Adipocyte (in vitro differentiated cells): Measurements from ENCODE around the gene PITPNM3.
"Not testable (repeated sequence)": the region's sequence is repeated elsewhere in the genome, so short reads cannot be mapped to it uniquely, and the experiment has no call there.

Experiments used
- DNase-seq: peaks from one replicate; pipeline ENCODE4 v3.0.0-alpha.2; 2015; ENCODE audit warnings: low read depth
- H3K27me3 ChIP-seq: replicated peaks from 2 replicates; pipeline ENCODE4 v1.7.0; 2013; ENCODE audit warnings: mild to moderate bottlenecking, low read length, moderate library complexity; ENCODE audit not compliant: control insufficient read depth, insufficient read depth
- H3K36me3 ChIP-seq: 2 replicates; pipeline ENCODE4 v1.7.0; 2013; ENCODE audit warnings: low read length, mild to moderate bottlenecking, moderate library complexity; ENCODE audit not compliant: control insufficient read depth, insufficient read depth, severe bottlenecking
- H3K4me1 ChIP-seq: 2 replicates; pipeline ENCODE4 v1.7.0; 2013; ENCODE audit warnings: mild to moderate bottlenecking, low read length, moderate library complexity; ENCODE audit not compliant: control insufficient read depth, insufficient read depth
- H3K4me3 ChIP-seq: 2 replicates; pipeline ENCODE4 v1.7.0; 2013; ENCODE audit warnings: mild to moderate bottlenecking, low read length, moderate library complexity
- H3K9ac ChIP-seq: 2 replicates; pipeline ENCODE4 v1.7.0; 2013; ENCODE audit warnings: mild to moderate bottlenecking, low read length, moderate library complexity
- H3K9me3 ChIP-seq: 2 replicates; pipeline ENCODE4 v1.7.0; 2013; ENCODE audit warnings: mild to moderate bottlenecking, low read length, moderate library complexity; ENCODE audit not compliant: control insufficient read depth

The PITPNM3 gene

DNA sequence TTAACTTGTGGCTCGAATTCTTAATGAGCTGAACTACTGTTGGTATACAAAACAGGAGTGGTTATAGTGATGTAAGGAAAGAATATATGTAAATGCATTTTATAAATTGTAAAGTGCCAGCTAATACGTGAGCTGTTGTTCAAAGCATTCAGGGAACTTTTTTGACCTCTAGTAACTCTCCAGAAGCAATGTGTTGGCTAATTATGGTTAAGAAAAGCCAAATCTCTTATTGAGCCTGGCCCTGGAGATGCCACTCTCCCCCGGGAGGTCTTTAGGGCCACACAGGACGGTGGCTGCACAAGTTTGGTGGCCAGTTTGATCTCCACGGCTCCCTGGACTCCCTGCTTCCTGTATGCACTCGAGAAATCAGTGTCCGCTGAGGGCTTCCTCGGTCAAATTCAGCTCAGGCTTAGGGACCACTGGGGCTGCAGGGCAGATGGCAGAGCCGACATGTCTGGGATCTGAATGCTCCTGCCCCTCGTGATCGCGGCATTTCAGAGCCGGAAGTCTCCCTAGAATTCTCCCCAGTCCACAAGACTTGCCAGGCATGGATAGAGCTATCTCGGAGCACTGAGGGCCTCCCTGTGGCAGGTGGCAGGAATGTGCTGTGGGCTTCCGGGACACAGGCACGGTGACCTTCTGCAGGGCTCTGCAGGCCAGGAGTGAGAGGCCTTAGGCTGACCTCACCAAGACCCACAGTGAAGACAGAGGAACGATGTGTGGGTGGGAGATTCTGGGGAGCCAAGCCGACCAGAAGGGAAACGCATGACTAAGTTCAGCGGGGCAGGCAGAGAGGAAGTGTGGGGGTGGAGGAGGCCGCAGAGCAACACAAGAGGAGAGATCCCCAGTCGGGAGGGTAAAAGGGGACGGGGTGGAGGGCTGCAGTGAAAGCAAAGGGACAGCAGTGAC is 18.6 kb upstream of the PITPNM3 start:
- no peak overlapping the region for H3K9ac ChIP-seq
- peak overlapping the region; percentile 34 for H3K4me3 ChIP-seq
- peak; percentile 52 for DNase-seq
- no peaks in the 10 kb centered on the region for H3K27me3 ChIP-seq
- peaks cover 20% of the 10 kb centered on the region for H3K4me1 ChIP-seq
- no peaks in the 10 kb centered on the region for H3K9me3 ChIP-seq
- H3K36me3 ChIP-seq = peaks cover 24% of the 10 kb centered on the region

DNA sequence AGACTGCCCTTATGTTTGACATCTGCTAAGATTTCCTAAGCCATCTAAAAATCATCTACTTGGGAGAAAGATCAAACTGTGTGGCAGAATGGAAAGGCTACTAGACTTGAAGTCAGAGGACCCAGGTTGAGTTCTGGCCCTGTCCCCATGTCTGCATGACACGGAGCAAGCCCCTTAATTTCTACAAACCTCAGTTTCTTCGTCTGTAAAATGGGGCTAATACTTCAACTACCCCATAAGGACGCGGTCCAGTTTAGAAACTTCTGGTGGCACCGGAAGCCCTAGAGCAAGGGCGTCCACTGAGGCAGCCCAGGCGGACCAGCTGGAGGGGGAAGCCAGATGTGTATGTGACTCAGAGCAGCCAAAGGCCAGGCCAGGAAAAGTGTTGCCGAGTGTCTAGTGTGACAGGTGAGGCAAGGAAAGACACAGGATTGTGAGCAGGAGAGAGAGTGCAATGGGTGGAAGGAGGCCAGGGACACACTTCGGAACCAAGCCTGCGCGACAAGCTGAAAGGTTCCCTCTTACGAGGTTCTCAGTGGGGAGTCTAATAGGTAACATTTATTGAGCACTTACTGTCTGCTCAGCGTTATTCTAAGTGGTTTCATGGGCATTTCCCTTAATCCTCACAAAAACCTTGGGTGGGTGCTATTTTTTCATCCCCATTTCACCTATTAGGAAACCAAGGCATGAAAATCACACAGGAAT is 17.8 kb upstream of the PITPNM3 start:
- no peaks in the 10 kb centered on the region for H3K27me3 ChIP-seq
- no peak for DNase-seq
- H3K4me1 ChIP-seq = peaks cover 28% of the 10 kb centered on the region
- no peak overlapping the region for H3K9ac ChIP-seq
- peaks cover 19% of the 10 kb centered on the region for H3K36me3 ChIP-seq
- no peak overlapping the region for H3K4me3 ChIP-seq
- H3K9me3 ChIP-seq = no peaks in the 10 kb centered on the region

DNA sequence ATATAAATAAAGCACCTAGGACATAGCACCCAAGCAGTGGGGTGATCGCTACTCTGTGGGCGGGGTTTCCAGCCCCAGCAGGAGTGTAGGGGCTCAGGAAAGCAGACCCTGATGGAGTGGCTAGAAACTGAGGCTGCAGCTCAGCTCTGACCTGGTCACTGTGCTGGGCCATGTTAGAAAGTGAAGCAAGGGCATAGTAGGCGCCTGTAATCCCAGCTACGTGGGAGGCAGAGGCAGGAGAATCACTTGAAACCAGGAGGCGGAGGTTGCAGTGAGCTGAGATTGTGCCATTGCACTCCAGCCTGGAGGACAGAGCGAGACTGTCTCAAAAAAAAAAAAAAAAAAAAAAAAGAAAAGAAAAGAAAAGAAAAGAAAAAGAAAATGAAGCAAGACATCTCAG is 17.1 kb upstream of the PITPNM3 start:
- Histone ChIP-seq H3K4me1 (peaks cover 29% of the 10 kb centered on the region), H3K36me3 (peaks cover 13% of the 10 kb centered on the region)
- not testable (repeated sequence) for H3K27me3 ChIP-seq, H3K9me3 ChIP-seq, DNase-seq, H3K9ac ChIP-seq, H3K4me3 ChIP-seq

DNA sequence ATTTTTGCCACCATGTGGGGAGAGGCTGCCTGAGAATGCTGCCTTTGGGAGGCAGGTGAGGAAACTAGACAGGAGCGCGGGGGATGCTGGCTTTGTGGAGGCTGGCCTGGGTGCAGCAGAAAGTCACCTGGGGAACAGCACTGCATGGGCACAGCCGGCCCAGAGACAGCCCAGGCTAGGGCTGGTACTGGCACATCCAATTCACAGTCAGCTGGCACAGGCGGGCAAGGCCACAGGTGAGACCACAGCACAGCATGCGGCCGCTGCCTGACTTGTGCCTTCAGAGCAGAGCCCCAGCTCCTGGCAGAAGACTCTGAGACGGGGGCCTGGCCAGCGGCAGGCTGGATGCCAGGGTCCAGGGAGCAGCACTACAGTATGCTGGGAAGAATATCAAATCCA is 16.6 kb upstream of the PITPNM3 start:
- no peak for DNase-seq
- no peak overlapping the region for H3K9ac ChIP-seq
- H3K27me3 ChIP-seq = no peaks in the 10 kb centered on the region
- peaks cover 31% of the 10 kb centered on the region for H3K4me1 ChIP-seq
- no peak overlapping the region for H3K4me3 ChIP-seq
- H3K36me3 ChIP-seq = peaks cover 10% of the 10 kb centered on the region
- H3K9me3 ChIP-seq = no peaks in the 10 kb centered on the region

DNA sequence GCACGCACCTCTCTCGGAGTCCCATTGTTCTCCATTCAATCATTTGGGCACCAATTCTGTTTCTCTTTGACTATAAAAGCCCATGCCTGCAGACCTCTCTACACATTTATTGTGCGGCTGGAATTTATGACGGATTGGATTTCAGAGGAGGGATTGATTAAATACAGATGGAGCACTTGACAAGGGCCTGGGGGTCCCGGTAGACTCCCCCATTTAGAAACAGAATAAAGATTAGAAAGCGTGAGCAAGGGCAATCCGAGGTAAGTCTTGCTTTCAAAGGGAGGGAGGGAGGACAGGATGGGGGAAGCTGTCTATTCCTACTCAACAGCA is 15.1 kb upstream of the PITPNM3 start:
- no peaks in the 10 kb centered on the region for H3K36me3 ChIP-seq
- DNase-seq = no peak
- H3K4me3 ChIP-seq = no peak overlapping the region
- H3K9me3 ChIP-seq = no peaks in the 10 kb centered on the region
- H3K9ac ChIP-seq = no peak overlapping the region
- H3K27me3 ChIP-seq = no peaks in the 10 kb centered on the region
- peaks cover 40% of the 10 kb centered on the region for H3K4me1 ChIP-seq

DNA sequence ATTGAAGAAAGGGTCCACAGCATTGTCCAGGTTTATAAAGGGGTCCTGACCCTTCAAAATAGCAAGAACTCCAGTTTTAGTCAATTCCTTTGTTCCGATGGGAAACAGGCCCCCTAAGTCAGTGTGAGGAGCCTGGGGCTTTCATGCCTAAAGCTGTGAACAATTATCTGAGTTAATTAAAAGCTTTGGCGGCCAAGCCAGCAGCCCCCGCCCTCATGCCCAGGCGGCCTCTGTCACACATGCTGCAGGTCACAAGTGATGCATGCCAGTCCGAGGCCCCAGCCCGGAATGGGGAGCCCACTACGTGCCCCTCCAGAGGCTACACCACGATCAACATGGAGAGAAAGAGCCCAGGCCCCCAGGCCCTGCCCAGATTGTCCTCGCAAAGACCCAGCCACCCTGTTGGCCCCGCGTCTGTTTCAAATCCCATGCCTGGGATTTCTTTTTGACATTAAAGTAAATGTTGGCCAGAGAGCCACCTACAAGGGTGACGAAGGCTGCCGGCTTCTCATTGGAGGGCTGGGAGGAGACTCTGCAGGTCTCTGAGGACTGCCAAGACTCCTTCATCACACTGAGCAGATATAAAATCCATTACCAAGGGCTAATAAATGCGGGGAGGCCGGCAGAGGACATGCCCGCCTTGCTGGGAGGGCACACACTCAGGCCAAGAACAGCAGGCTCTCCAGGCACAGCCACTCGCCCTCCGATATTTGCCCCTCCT is 14.5 kb upstream of the PITPNM3 start:
- H3K27me3 ChIP-seq = no peaks in the 10 kb centered on the region
- no peak overlapping the region for H3K4me3 ChIP-seq
- no peak for DNase-seq
- H3K9me3 ChIP-seq = no peaks in the 10 kb centered on the region
- H3K4me1 ChIP-seq = peaks cover 40% of the 10 kb centered on the region
- H3K9ac ChIP-seq = no peak overlapping the region
- H3K36me3 ChIP-seq = no peaks in the 10 kb centered on the region

DNA sequence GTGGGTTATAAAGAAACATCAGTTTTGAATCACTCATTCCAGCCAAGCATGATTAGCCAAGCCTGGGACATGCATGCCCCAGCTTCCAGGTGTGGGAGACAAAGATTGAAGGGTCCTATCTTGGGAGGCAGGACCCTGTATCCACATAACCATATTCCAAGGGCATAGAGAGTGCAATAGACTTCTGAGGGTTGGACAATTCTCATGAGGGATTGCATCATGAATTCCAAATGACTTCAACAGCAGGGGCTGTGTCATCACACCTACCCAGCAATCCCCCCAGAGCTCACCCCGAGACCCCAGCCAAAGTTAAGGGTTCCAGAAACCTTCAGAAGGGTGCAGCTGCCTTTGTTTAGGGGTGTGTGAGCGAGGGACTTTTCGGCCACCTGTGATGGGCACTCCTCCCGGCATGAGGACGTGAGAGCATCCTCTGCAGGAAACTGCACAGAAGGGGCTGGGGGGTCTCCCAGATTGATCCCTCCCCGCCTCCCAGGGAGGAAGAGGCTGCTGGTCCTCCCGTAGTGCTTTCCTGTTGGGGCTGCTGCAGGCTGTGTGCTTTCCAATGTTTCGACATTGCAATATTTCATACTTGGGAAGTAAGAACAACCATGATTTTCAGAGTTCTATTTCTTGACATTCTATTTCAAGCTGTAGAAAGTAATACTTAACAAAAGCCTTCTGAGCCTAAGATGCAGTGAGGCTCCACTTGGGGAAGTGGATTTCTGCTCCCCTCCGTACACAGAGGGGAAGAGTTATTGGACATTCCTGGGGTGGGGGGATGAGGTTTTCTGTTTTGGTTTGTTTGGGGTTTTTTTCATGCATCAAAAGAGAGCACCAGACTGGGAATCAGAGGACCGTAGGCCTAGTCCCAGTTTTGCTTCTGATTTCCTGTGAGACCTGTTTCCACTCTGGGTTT is 13.3 kb upstream of the PITPNM3 start:
- Histone ChIP-seq H3K36me3 (no peaks in the 10 kb centered on the region), H3K27me3 (no peaks in the 10 kb centered on the region), H3K9ac (no peak overlapping the region), H3K4me3 (no peak overlapping the region), H3K4me1 (peaks cover 28% of the 10 kb centered on the region), H3K9me3 (no peaks in the 10 kb centered on the region)
- DNase-seq = no peak

DNA sequence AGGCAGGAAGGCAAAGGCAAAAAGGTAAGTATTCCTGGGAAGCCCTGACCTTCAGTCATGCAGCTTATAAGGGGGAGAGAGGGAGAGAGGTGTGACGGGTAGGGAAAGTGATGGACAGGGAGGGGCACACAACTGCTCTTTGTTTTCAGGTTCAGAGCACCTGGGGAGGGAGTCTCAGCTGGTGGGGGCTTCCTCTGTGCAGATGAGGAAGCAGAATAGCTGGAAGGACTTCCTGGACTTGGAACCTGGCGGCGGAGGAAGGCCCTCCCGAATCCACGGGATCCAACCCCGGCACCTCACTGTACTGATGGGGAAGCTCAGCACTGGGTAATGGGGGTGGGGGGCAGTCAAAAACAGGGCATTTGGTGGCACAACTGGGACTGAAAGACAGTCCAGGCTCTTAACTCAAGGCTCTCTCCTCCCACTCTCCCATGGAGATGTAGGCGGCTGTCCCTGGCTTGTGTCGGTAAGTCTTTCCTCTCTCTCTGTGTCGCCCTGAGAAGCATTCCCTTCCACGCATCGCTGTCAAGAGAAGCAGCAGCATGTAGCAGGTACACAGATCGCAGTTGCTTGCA is 11.9 kb upstream of the PITPNM3 start:
- no peaks in the 10 kb centered on the region for H3K36me3 ChIP-seq
- no peak for DNase-seq
- H3K9ac ChIP-seq = no peak overlapping the region
- no peak overlapping the region for H3K4me3 ChIP-seq
- no peaks in the 10 kb centered on the region for H3K27me3 ChIP-seq
- no peaks in the 10 kb centered on the region for H3K9me3 ChIP-seq
- peaks cover 23% of the 10 kb centered on the region for H3K4me1 ChIP-seq

DNA sequence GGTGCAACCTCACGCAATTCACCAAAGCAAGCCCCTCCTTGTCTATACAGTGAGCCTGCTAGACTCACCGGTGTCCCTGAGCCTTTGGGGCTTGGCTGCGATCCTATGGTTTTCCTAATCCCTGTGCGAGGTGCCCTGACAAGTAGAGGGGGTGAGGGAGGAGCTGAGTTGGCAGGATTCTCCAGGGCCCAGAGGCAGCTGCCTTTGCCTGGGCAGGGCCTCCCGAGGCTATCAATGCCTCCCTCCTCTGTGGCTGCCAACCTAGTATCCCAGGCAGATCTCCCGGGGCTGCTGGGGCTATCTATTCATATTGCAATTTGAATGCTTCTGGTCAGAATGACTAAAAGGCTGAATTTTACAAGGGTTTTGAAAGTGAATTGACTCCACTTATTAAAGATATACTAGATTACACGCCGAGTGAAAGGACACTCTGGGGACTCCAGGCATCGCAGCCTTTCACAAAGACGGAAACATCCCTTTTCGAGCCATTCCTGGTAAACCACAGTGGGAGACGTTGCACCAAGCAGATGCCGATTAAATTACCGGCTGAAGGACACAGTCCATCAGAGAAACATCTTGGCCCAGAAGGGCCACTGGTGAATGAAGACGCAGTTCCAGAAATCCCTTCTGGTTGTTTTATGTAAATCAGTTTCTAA is 11.3 kb upstream of the PITPNM3 start:
- peaks cover 23% of the 10 kb centered on the region for H3K4me1 ChIP-seq
- H3K27me3 ChIP-seq = no peaks in the 10 kb centered on the region
- H3K36me3 ChIP-seq = no peaks in the 10 kb centered on the region
- DNase-seq = peak; percentile 55
- H3K9me3 ChIP-seq = no peaks in the 10 kb centered on the region
- no peak overlapping the region for H3K9ac ChIP-seq
- H3K4me3 ChIP-seq = no peak overlapping the region

DNA sequence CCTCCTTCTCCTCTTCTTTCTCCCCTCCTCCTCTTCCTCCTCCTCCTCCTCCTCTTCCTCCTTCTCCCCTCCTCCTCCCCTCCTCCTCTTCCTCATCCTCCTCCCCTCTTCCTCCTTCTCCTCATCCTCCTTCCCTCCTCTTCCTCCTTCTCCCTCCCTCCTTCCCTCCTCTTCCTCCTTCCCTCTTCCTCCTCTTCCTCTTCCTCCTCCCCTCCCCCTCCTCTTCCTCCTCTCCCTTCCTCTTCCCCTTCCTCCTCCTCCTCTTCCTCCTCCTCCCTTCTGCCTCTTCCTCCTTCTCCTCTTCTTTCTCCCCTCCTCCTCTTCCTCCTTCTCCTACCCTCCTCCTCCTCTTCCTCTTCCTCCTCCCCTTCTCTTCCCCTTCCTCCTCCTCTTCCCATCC is 5.1 kb upstream of the PITPNM3 start:
- H3K27me3 ChIP-seq = peaks cover 6% of the 10 kb centered on the region

More for the DNA sequence above, 5.1 kb upstream of the PITPNM3 start:
- Histone ChIP-seq H3K9me3 (no peaks in the 10 kb centered on the region), H3K4me1 (no peaks in the 10 kb centered on the region), H3K9ac (no peak overlapping the region), H3K4me3 (no peak overlapping the region), H3K36me3 (no peaks in the 10 kb centered on the region)
- DNase-seq = no peak
